Calu3 (cell line): ENCODE measurements around the gene CFLAR. TPM values are rescaled to one million over a fixed set of nuclear protein-coding genes. Genes with fewer than 3 reads are reported as not detected.

ENCODE experiments used
- BruUV-seq: library from RNA; stranded (reverse); fragments of 400-500 nt; replicated peaks from 2 replicates; lab custom pipeline; 2021; lab: Mats Ljungman, UMichigan
- CTCF ChIA-PET: fragments of 300-600 bp; sonication (Branson Sonifier 250); formaldehyde crosslinking; loops from one replicate; lab custom pipeline; 2022; ENCODE audit warnings: antibody characterized with exemption; lab: Charles Lee
- DNase-seq: peaks from one replicate; pipeline ENCODE4 v3.0.0; 2022
- H3K27ac Mint-ChIP-seq: one replicate; pipeline ENCODE4 v1.8.0; 2022; ENCODE audit warnings: mixed read lengths; ENCODE audit not compliant: unreplicated experiment
- H3K27me3 Mint-ChIP-seq: one replicate; pipeline ENCODE4 v1.8.0; 2022; ENCODE audit warnings: mixed read lengths; ENCODE audit not compliant: unreplicated experiment
- H3K36me3 Mint-ChIP-seq: one replicate; pipeline ENCODE4 v1.8.0; 2022; ENCODE audit warnings: mild to moderate bottlenecking, moderate library complexity, mixed read lengths; ENCODE audit not compliant: insufficient read depth, unreplicated experiment
- H3K4me1 Mint-ChIP-seq: one replicate; pipeline ENCODE4 v1.8.0; 2022; ENCODE audit warnings: mild to moderate bottlenecking, low read depth, mixed read lengths; ENCODE audit not compliant: unreplicated experiment
- H3K4me3 Mint-ChIP-seq: one replicate; pipeline ENCODE4 v1.8.0; 2022; ENCODE audit warnings: mild to moderate bottlenecking, low read depth, moderate library complexity, mixed read lengths; ENCODE audit not compliant: unreplicated experiment
- H3K9me3 Mint-ChIP-seq: one replicate; pipeline ENCODE4 v1.8.0; 2022; ENCODE audit warnings: low read depth, mixed read lengths; ENCODE audit not compliant: unreplicated experiment
- intact Hi-C: fragments of 100-400 bp; cut with micrococcal nuclease; formaldehyde crosslinking; loops from one replicate; pipeline ENCODE4 v1.10.0; 2022; ENCODE audit not compliant: unreplicated experiment
- total RNA-seq: library from RNA; stranded (reverse); gene quantifications from 2 replicates; pipeline ENCODE4 v1.2.3, GENCODE V29; 2022
- TF ChIP-seq, protein P1 (sequence below): fragments of 200-600 bp; IDR thresholded peaks from one replicate; pipeline ENCODE4 v1.8.0; 2022; ENCODE audit warnings: antibody characterized with exemption; ENCODE audit not compliant: unreplicated experiment

Gene CFLAR
- total RNA-seq, 1 experiment from 2014 or later: 285 TPM

- intact Hi-C loops: no loop called here
- Mint-ChIP-seq H3K4me3 (no peak overlapping the region), H3K4me1 (peaks cover 16% of the 10 kb centered on the region), H3K27ac (no peak overlapping the region), H3K27me3 (no peaks in the 10 kb centered on the region), H3K9me3 (no peaks in the 10 kb centered on the region), H3K36me3 (peaks cover 14% of the 10 kb centered on the region)
- BruUV-seq: no TSS peak
- CTCF ChIA-PET: no interaction called here
- TF ChIP-seq, protein P1, sequence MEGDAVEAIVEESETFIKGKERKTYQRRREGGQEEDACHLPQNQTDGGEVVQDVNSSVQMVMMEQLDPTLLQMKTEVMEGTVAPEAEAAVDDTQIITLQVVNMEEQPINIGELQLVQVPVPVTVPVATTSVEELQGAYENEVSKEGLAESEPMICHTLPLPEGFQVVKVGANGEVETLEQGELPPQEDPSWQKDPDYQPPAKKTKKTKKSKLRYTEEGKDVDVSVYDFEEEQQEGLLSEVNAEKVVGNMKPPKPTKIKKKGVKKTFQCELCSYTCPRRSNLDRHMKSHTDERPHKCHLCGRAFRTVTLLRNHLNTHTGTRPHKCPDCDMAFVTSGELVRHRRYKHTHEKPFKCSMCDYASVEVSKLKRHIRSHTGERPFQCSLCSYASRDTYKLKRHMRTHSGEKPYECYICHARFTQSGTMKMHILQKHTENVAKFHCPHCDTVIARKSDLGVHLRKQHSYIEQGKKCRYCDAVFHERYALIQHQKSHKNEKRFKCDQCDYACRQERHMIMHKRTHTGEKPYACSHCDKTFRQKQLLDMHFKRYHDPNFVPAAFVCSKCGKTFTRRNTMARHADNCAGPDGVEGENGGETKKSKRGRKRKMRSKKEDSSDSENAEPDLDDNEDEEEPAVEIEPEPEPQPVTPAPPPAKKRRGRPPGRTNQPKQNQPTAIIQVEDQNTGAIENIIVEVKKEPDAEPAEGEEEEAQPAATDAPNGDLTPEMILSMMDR: no peak
- no peak for DNase-seq
Measured at GRCh38 chr2:201215963-201216362, 100.0 kb downstream of the CFLAR start.

DNA sequence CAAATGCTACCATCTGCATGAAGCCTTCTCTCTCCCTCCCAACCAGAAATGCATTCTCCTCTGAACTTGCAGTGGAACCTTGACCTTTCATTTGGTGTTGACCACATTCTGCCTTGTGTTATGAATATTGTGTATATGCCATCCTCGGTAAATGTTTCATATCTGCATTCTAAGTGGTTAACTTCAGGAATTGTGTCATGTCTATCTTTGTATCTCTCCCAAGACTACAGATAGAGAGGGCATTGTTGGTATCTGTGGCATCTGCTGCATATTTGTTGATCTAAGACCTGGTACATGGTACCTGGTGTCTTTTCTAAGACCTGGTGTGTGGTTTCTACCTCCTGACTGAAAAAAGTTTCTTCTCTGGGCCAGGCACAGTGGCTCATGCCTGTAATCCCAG, 101.0 kb downstream of the CFLAR start:
- BruUV-seq: no TSS peak
- peaks cover 22% of the 10 kb centered on the region for H3K4me1 Mint-ChIP-seq
- no peak overlapping the region for H3K27ac Mint-ChIP-seq
- intact Hi-C loops: no loop called here
- CTCF ChIA-PET: no interaction called here
- no peak overlapping the region for H3K4me3 Mint-ChIP-seq
- H3K27me3 Mint-ChIP-seq: no peaks in the 10 kb centered on the region
- no peak for DNase-seq
- TF ChIP-seq, protein P1: no peak
- H3K36me3 Mint-ChIP-seq: peaks cover 14% of the 10 kb centered on the region
- no peaks in the 10 kb centered on the region for H3K9me3 Mint-ChIP-seq

GRCh38 chr2:201218780-201219179, 102.8 kb downstream of the CFLAR start:
- Mint-ChIP-seq H3K27ac (no peak overlapping the region), H3K36me3 (peaks cover 14% of the 10 kb centered on the region), H3K27me3 (no peaks in the 10 kb centered on the region), H3K9me3 (no peaks in the 10 kb centered on the region), H3K4me3 (no peak overlapping the region), H3K4me1 (peaks cover 22% of the 10 kb centered on the region)
- DNase-seq: no peak
- CTCF ChIA-PET: no interaction called here
- TF ChIP-seq, protein P1: no peak
- intact Hi-C loops: no loop called here
- no TSS peak for BruUV-seq

- TF ChIP-seq, protein P1: no peak
- no peak overlapping the region for H3K4me3 Mint-ChIP-seq
- DNase-seq: no peak
- no peaks in the 10 kb centered on the region for H3K27me3 Mint-ChIP-seq
- no TSS peak for BruUV-seq
- peaks cover 22% of the 10 kb centered on the region for H3K4me1 Mint-ChIP-seq
- CTCF ChIA-PET: interaction anchor here (0.5 to 2.5 kb wide), 7 partner anchors 13 to 261 kb away, joined by 3 to 25 read pairs (median 5); partner anchors contain the start of genes CASP8, STRADB and TRAK2
- H3K27ac Mint-ChIP-seq: no peak overlapping the region
- no peaks in the 10 kb centered on the region for H3K9me3 Mint-ChIP-seq
- intact Hi-C loops: no loop called here
- H3K36me3 Mint-ChIP-seq: peaks cover 14% of the 10 kb centered on the region
Measured at GRCh38 chr2:201219328-201220096, 103.5 kb downstream of the CFLAR start.
